Gastroesophageal sphincter (tissue), 4 donors: ENCODE results near the gene NCKAP5. TPM values are rescaled to one million over a fixed set of nuclear protein-coding genes. Genes with fewer than 3 reads are reported as not detected.

Experiments used
- ATAC-seq: fragments of 150-250 bp; one replicate; pipeline ENCODE4 v1.9.1; 2016; ENCODE audit warnings: mild to moderate bottlenecking, moderate library complexity
- H3K27ac ChIP-seq, 4 donors: fragments of 200-600 bp; sonication (generic) in 3 of 4; 1 replicate in 3 of 4; 2 replicates in 1 of 4; pipeline ENCODE4 v1.5.1; 2016 to 2019
- H3K27me3 ChIP-seq: fragments of 200-600 bp; sonication (generic); one replicate; pipeline ENCODE4 v1.5.1; 2019
- H3K36me3 ChIP-seq, 2 donors: fragments of 200-600 bp; sonication (generic); one replicate each; pipeline ENCODE4 v1.5.1; 2019; ENCODE audit warnings: control low read depth in 1 of 2
- H3K4me1 ChIP-seq, 3 donors: fragments of 200-600 bp; sonication (generic); 1 replicate in 2 of 3; 2 replicates in 1 of 3; pipeline ENCODE4 v1.5.1; 2016 to 2019; ENCODE audit warnings: control low read depth in 2 of 3
- H3K4me3 ChIP-seq, 2 donors: fragments of 200-600 bp; sonication (generic); one replicate each; pipeline ENCODE4 v1.5.1; 2019; ENCODE audit warnings: mild to moderate bottlenecking in 1 of 2, moderate library complexity in 1 of 2
- H3K9me3 ChIP-seq, 3 donors: fragments of 200-600 bp; sonication (generic); one replicate each; pipeline ENCODE4 v1.5.1; 2017 to 2019; ENCODE audit warnings: control low read depth in 2 of 3
- EP300 ChIP-seq: sonication (generic); formaldehyde crosslinking; IDR thresholded peaks from one replicate; pipeline ENCODE4 v1.6.1; 2017; ENCODE audit warnings: antibody characterized with exemption, mild to moderate bottlenecking
- POLR2A ChIP-seq, 2 donors: fragments of 450-650 bp; IDR thresholded peaks; one replicate each; pipeline ENCODE4 v1.6.1; 2017; ENCODE audit warnings: antibody characterized with exemption in 2 of 2, mild to moderate bottlenecking in 2 of 2, moderate library complexity in 1 of 2
- POLR2AphosphoS5 ChIP-seq: sonication (generic); formaldehyde crosslinking; IDR thresholded peaks from one replicate; pipeline ENCODE4 v1.6.1; 2017; ENCODE audit warnings: antibody characterized with exemption
- WGBS, 2 donors: methylation state at CpG; one replicate each; pipeline ENCODE4 v1.1.5; 2018; ENCODE audit warnings: low coverage in 1 of 2; 5-methylcytosine and 5-hydroxymethylcytosine counted together
- total RNA-seq, 4 donors: library from RNA; depleted of rRNA; stranded (reverse); fragments of >200 nt; gene quantifications; one replicate each; pipeline ENCODE4 v1.1.0, GENCODE V29; 2016
- TF ChIP-seq, protein P1 (sequence below), 4 experiments: fragments of 200-600 bp in 2 of 4; fragments of 450-650 bp in 2 of 4; sonication (generic) in 1 of 4; IDR thresholded peaks; one replicate each; pipeline ENCODE4 v1.5.1; 2017 to 2019; ENCODE audit warnings: antibody characterized with exemption in 4 of 4, mild to moderate bottlenecking in 2 of 4, moderate library complexity in 2 of 4

NCKAP5 gene
- total RNA-seq, 4 donors from 2014 or later = 0.16 to 0.57 (median 0.33) TPM

DNA sequence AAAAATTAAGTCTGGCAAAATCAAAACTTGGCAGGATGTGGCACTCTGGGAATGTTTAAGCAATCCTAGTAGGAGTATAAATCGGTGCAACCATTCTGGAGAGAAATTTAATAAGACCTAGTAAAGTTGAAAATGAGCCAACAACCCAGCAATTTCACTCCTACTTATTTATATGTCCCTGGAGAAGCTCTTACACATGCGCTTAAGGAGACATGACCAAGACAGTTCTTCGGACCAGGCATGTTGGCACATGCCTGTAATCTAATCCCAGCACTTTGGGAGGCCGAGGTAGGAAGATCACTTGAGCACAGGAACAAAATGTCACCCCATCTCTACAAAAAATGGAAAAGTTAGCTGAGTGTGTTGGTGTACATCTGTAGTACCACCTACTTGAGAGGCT is 523.7 kb downstream of the NCKAP5 start:
- Histone ChIP-seq H3K36me3 (no peaks in the 10 kb centered on the region), H3K4me1 (no peaks in the 10 kb centered on the region), H3K9me3 (no peaks in the 10 kb centered on the region), H3K4me3 (no peak overlapping the region), H3K27ac (no peak overlapping the region), H3K27me3 (no peaks in the 10 kb centered on the region)
- WGBS, 2 donors = 79 to 88% methylated on average over 3 to 4 of the region's 4 CpGs
- TF ChIP-seq, protein P1, sequence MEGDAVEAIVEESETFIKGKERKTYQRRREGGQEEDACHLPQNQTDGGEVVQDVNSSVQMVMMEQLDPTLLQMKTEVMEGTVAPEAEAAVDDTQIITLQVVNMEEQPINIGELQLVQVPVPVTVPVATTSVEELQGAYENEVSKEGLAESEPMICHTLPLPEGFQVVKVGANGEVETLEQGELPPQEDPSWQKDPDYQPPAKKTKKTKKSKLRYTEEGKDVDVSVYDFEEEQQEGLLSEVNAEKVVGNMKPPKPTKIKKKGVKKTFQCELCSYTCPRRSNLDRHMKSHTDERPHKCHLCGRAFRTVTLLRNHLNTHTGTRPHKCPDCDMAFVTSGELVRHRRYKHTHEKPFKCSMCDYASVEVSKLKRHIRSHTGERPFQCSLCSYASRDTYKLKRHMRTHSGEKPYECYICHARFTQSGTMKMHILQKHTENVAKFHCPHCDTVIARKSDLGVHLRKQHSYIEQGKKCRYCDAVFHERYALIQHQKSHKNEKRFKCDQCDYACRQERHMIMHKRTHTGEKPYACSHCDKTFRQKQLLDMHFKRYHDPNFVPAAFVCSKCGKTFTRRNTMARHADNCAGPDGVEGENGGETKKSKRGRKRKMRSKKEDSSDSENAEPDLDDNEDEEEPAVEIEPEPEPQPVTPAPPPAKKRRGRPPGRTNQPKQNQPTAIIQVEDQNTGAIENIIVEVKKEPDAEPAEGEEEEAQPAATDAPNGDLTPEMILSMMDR (IDR thresholded peaks at IDR 0.05) = no peak
- TF ChIP-seq EP300 (no peak), POLR2AphosphoS5 (no peak), POLR2A (IDR thresholded peaks at IDR 0.05) (no peak)
- ATAC-seq = no peak

DNA sequence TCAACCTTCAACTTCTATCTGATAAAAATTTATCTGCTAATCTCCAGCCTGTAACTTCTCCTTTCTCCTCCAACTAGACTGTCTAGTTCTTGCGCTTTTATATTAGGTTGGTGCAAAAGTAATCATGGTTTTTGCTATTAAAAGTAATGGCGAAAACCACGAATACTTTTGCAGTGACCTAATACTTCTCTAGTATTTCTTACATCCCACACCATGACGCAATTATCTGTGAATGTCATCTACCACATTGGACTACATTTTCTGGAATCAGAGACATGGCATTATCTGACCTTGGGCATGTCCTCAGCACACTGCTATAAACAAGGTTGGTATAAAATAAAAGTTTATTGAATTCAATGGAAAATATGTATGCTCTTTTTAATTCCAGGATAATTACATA is 528.1 kb downstream of the NCKAP5 start:
- H3K36me3 ChIP-seq = no peaks in the 10 kb centered on the region
- no peak overlapping the region for H3K27ac ChIP-seq
- H3K9me3 ChIP-seq = peaks cover 0 to 9% (median 0%) of the 10 kb centered on the region in 3 donors
- no peak for ATAC-seq
- H3K4me1 ChIP-seq = no peaks in the 10 kb centered on the region
- TF ChIP-seq POLR2A (IDR thresholded peaks at IDR 0.05) (no peak), POLR2AphosphoS5 (no peak), EP300 (no peak)
- TF ChIP-seq, protein P1 (IDR thresholded peaks at IDR 0.05) = no peak
- no peaks in the 10 kb centered on the region for H3K27me3 ChIP-seq
- 89 to 92% methylated on average over 3 to 4 of the region's 4 CpGs for WGBS, 2 donors
- H3K4me3 ChIP-seq = no peak overlapping the region

DNA sequence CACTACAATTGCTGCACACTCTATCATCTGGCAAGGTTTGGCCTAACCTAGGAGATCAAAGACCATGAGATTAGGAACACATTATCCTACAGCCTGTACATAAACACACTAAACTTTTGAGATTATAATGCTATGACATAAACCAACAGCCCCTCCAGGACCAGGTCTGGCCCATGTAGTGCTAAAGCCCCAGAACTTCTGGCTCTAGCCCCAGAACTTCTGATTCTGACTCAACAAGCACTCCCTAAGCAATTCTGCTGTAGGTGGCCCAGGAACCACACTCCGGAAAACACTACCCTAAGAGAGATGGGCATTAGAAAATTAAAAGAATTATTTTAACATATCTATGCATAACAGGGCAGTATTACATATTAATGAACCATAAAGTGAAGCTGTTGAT is 528.7 kb downstream of the NCKAP5 start:
- Histone ChIP-seq H3K27me3 (no peaks in the 10 kb centered on the region), H3K4me3 (no peak overlapping the region), H3K9me3 (peaks cover 0 to 9% (median 0%) of the 10 kb centered on the region in 3 donors), H3K4me1 (no peaks in the 10 kb centered on the region), H3K27ac (no peak overlapping the region), H3K36me3 (no peaks in the 10 kb centered on the region)
- WGBS, 2 donors = 71% methylated on average over 1 of the region's 1 CpG; no CpG with 5 or more reads in 1 of the 2 donors
- ATAC-seq = no peak
- TF ChIP-seq EP300 (no peak), POLR2A (IDR thresholded peaks at IDR 0.05) (no peak), POLR2AphosphoS5 (no peak)
- TF ChIP-seq, protein P1 (IDR thresholded peaks at IDR 0.05) = no peak

DNA sequence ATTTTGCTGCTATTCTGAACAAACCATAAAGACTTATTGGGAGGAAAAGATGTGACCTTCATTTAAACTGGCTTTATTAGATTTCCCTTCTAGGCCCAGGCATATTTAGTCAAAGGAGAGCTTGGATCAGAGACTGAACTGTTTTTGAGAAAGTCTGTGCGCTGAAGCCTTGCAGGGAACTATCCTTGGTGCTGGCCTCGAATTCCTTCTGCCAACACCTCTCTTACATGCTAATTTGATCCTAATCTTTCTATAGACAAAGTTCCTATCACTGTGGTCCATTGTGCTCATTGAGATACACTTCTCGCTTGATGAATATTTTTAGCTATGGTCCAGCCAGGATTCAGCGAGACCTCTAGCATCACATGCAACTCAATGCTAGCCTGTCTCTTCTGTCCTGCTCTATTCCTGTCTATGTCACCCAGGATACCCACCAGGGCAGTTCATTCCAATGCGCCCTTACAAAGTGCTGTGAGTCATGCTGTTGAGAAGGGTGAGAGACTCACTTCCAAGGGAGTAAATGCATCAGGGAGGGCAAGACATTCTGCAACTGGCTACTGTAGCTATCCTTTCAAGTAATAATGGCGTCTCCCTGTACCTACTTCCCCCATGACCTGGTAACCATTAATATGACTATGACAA is 541.6 kb downstream of the NCKAP5 start:
- no peaks in the 10 kb centered on the region for H3K36me3 ChIP-seq
- WGBS, 2 donors = 40 to 56% methylated on average over 4 to 5 of the region's 6 CpGs
- no peaks in the 10 kb centered on the region for H3K4me1 ChIP-seq
- no peaks in the 10 kb centered on the region for H3K27me3 ChIP-seq
- no peak overlapping the region for H3K27ac ChIP-seq
- TF ChIP-seq POLR2A (IDR thresholded peaks at IDR 0.05) = no peak
- TF ChIP-seq, protein P1 (IDR thresholded peaks at IDR 0.05) = no peak
- no peak for TF ChIP-seq EP300
- no peak for TF ChIP-seq POLR2AphosphoS5
- no peak for ATAC-seq
- H3K9me3 ChIP-seq = no peaks in the 10 kb centered on the region
- H3K4me3 ChIP-seq = no peak overlapping the region

DNA sequence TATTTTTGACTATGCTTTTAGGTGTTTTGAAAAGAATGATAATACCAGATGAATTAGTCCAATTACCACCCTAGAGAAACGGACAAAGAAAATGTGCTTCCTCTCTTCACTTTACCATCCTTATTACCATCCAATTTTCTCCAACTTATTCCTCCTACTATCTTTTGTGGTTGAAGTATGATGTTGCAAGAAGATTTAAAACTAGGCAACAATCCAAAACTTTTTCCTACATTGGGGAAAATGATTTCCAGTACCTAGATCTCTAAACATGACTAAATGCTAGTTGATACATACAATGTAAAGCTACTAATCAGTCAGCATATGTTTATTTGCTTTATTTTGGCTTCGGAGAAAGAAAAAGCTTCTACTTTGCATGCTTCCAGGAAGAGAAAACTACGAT is 543.3 kb downstream of the NCKAP5 start:
- TF ChIP-seq POLR2AphosphoS5 = no peak
- no peak for TF ChIP-seq POLR2A (IDR thresholded peaks at IDR 0.05)
- TF ChIP-seq EP300 = no peak
- TF ChIP-seq, protein P1 (IDR thresholded peaks at IDR 0.05) = no peak
- ATAC-seq = no peak
- 0 to 46% methylated on average over 1 to 3 of the region's 3 CpGs for WGBS, 2 donors

More for the DNA sequence above, 543.3 kb downstream of the NCKAP5 start:
- no peaks in the 10 kb centered on the region for H3K36me3 ChIP-seq
- H3K27me3 ChIP-seq = no peaks in the 10 kb centered on the region
- H3K27ac ChIP-seq = no peak overlapping the region
- H3K9me3 ChIP-seq = no peaks in the 10 kb centered on the region
- H3K4me1 ChIP-seq = no peaks in the 10 kb centered on the region
- H3K4me3 ChIP-seq = no peak overlapping the region
